ENCODE results near the gene CPM.
"Not testable (repeated sequence)": the region's sequence is repeated elsewhere in the genome, so short reads cannot be mapped to it uniquely, and the experiment has no call there.

Gene CPM

GRCh38 chr12:68846811-68847210 lies 86.2 kb downstream of the CPM start:
- no peak for DNase-seq

GRCh38 chr12:68844788-68845695 lies 87.9 kb downstream of the CPM start:
- no peak for DNase-seq

- no peak for DNase-seq
Observed at GRCh38 chr12:68844318-68844745, 88.6 kb downstream of the CPM start.

- no peak for DNase-seq
Observed at GRCh38 chr12:68842784-68843567, 90.0 kb downstream of the CPM start.

DNA sequence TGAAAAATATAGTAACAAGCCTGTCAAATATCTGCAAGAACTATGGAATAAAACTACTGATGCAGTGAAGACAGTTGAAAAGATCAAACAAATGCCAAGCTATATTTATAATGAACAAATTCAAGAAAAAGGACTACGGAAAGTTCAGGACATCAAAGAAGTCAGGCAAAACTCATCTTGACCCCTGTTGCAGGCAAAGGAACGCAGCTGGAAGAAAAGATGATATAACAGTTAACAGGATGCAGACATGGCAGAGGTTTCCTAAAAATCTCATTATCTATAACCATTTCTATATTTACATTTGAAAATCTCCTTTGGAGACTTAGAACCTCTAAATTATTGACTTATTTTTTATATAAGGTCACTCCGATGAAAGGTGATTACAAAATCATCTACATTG lies 90.8 kb downstream of the CPM start:
- no peak for DNase-seq

GRCh38 chr12:68841717-68842116 lies 91.3 kb downstream of the CPM start:
- DNase-seq: no peak

GRCh38 chr12:68841175-68841574 lies 91.8 kb downstream of the CPM start:
- DNase-seq: not testable (repeated sequence)

- no peak for DNase-seq
Observed at GRCh38 chr12:68839183-68840147, 93.5 kb downstream of the CPM start.

GRCh38 chr12:68838046-68838886 lies 94.7 kb downstream of the CPM start:
- DNase-seq: no peak

DNA sequence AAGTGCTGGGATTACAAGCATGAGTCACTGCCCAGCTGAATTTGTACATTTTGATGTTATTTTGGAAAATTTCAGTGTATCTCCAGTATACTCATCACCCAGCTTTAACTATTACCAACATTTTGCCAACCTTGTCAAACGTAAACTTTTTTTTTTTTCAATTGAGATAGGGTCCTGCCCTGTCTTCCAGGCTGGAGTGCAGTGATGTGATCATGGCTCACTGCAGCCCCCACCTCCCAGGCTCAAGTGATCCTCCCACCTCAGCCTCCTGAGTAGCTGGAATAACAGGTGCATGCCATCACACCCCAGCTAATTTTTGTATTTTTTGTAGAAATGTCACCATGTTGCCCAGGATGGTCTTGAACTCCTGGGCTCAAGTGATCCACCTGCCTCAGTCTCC lies 95.8 kb downstream of the CPM start:
- no peak for DNase-seq

- no peak for DNase-seq
Observed at GRCh38 chr12:68835333-68835908, 97.5 kb downstream of the CPM start.

GRCh38 chr12:68833508-68833907 lies 99.5 kb downstream of the CPM start:
- no peak for DNase-seq

DNA sequence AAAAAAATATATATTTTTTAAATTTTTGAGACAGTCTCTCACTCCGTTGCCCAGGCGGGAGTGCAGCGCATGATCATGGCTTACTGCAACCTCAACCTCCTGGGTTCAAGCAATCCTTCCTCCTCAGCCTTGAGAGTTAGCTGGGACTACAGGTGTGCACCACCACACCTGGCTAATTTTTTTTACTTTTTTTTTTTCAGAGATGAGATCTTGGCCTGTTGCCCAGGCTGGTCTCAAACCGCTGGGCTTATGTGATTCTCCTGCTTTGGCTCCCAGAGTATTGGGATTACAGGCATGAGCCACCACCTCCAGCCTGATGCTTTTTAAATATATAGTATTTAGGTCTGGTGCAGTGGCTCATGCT lies 100.5 kb downstream of the CPM start:
- no peak for DNase-seq

GRCh38 chr12:68831751-68832503 lies 101.0 kb downstream of the CPM start:
- DNase-seq: no peak

- DNase-seq: no peak
Observed at GRCh38 chr12:68831272-68831671, 101.7 kb downstream of the CPM start.

DNA sequence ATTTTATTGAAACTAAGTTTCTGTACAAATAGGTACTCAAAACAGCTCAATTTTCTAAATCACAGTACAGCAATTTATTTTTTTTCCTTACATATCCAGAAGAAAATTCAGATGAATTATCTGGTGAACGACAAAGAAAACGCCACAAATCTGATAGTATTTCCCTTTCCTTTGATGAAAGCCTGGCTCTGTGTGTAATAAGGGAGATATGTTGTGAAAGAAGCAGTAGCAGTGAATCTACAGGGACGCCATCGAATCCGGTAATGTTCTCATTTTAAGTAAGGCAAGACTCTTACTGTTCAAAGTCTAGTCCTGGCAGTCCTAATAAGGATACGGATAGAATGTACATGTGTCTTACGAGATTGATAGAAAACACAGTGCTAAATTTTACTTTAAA lies 104.3 kb downstream of the CPM start:
- no peak for DNase-seq

DNA sequence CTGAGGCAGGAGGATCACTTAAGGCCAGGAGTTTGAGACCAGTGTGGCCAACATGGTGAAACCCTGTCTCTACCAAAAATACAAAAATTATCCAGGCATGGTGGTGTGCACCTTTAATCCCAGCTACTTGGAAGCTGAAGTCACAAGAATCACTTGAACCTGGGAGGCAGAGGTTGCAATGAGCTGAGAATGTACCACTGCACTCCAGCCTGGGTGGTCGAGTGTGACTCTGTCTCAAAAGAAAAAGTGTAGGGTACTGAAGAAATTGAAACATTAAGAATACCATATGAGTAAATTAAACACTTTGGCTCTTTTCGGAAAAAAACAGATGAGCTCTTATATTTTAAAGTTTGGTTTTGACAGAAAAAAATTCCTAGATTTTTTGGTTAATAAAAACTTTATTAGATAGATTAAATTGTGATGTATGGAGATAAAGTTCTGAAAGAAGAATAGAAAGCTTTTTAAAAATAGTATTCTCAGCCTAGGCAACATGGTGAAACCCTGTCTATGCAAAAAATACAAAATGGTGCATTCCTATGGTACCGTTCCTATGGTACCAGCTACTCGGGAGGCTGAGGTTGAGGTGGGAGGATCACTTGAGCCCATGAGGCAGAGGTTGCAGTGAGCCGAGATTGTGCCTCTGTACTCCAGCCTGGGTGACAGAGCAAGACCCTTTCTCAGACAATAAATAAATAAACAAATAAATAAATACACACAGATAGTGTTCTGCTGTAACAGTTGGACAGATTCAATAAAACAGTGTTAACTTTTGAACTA lies 104.9 kb downstream of the CPM start:
- no peak for DNase-seq

GRCh38 chr12:68825569-68826217 lies 107.3 kb downstream of the CPM start:
- DNase-seq: no peak

GRCh38 chr12:68824597-68825250 lies 108.2 kb downstream of the CPM start:
- no peak for DNase-seq
